ENCODE results near the gene VWA8. TPM values are rescaled to one million over a fixed set of nuclear protein-coding genes. Genes with fewer than 3 reads are reported as not detected.

Gene VWA8
- total and polyA plus RNA-seq, 2 of the 13 experiments (the other 11 are each of a cell fraction or from before 2014, with no cell fraction given) = 9.1 to 17.3 TPM

- TF ChIP-seq PAWR (CRISPR knock-in tag; IDR thresholded peaks at IDR 0.05; ENCODE audit: borderline replicate concordance) = no peak
- no peak for TF ChIP-seq ZNF557 (CRISPR knock-in tag; IDR thresholded peaks at IDR 0.05)
- TF ChIP-seq SALL1 (CRISPR knock-in tag; IDR thresholded peaks at IDR 0.05) = no peak
Measured at GRCh38 chr13:41707194-41707821, 253.6 kb downstream of the VWA8 start (continued).

- Histone ChIP-seq H3K27ac (ENCODE audit: extremely low read length, insufficient read depth, low read length) (no peak overlapping the region), H4K20me1 (ENCODE audit: insufficient read depth, low read length) (no peaks in the 10 kb centered on the region), H3K27me3 (ENCODE audit: control insufficient read depth in 1 of 2, insufficient read depth in 2 of 2, low read length in 2 of 2) (no peaks in the 10 kb centered on the region), H3K4me2 (ENCODE audit: low read depth, low read length) (no peak overlapping the region), H3K9me3 (ENCODE audit: low read length) (no peaks in the 10 kb centered on the region), H3K4me3 (replicated peaks in 1 of 3; ENCODE audit: insufficient read depth in 1 of 3, low read depth in 2 of 3, low read length in 3 of 3) (no peak overlapping the region), H3K4me1 (ENCODE audit: insufficient read depth, low read length) (peaks cover 7% of the 10 kb centered on the region; the same call in 1 of the 2 replicates), H3K79me2 (ENCODE audit: insufficient read depth, low read length) (no peaks in the 10 kb centered on the region), H3K9ac (ENCODE audit: insufficient read depth, low read depth, low read length) (no peak overlapping the region), H2AFZ (ENCODE audit: low read length) (no peak overlapping the region), H3K36me3 (replicated peaks in 1 of 2; ENCODE audit: control insufficient read depth in 1 of 2, insufficient read depth in 2 of 2, low read length in 2 of 2) (0 out of 5 replicates have a peak, but pooled peaks cover 0 to 4% of the 10 kb centered on the region in 2 experiments)
- ChIA-PET POLR2A (no interaction called here), CTCF (ENCODE audit: low intra/inter-chr PET ratio, low total read pairs) (no interaction called here)
- intact Hi-C loops (cut with micrococcal nuclease; ENCODE audit: unreplicated experiment) (no loop called here), in situ Hi-C loops (cut with HindIII; ENCODE audit: extremely low pct_ligation_motif_present, low pct_unique_long_range_greater_than_20kb) (no loop called here)
- ATAC-seq = no peak
- no TSS peak for BruUV-seq (replicated peaks)
- DNase-seq (ENCODE audit: low spot score) = no peak
- no peak for FAIRE-seq
- WGBS (ENCODE audit: low lambda C conversion rate) = 100% methylated on average over 1 of the region's 1 CpG
- no peak for TF ChIP-seq MIER2 (CRISPR knock-in tag; IDR thresholded peaks at IDR 0.05)
- TF ChIP-seq KMT2A (CRISPR knock-in tag; IDR thresholded peaks at IDR 0.05) = no peak
- TF ChIP-seq ZFYVE20 (CRISPR knock-in tag; IDR thresholded peaks at IDR 0.05; ENCODE audit: borderline replicate concordance, low read depth) = no peak
- TF ChIP-seq, protein P1, sequence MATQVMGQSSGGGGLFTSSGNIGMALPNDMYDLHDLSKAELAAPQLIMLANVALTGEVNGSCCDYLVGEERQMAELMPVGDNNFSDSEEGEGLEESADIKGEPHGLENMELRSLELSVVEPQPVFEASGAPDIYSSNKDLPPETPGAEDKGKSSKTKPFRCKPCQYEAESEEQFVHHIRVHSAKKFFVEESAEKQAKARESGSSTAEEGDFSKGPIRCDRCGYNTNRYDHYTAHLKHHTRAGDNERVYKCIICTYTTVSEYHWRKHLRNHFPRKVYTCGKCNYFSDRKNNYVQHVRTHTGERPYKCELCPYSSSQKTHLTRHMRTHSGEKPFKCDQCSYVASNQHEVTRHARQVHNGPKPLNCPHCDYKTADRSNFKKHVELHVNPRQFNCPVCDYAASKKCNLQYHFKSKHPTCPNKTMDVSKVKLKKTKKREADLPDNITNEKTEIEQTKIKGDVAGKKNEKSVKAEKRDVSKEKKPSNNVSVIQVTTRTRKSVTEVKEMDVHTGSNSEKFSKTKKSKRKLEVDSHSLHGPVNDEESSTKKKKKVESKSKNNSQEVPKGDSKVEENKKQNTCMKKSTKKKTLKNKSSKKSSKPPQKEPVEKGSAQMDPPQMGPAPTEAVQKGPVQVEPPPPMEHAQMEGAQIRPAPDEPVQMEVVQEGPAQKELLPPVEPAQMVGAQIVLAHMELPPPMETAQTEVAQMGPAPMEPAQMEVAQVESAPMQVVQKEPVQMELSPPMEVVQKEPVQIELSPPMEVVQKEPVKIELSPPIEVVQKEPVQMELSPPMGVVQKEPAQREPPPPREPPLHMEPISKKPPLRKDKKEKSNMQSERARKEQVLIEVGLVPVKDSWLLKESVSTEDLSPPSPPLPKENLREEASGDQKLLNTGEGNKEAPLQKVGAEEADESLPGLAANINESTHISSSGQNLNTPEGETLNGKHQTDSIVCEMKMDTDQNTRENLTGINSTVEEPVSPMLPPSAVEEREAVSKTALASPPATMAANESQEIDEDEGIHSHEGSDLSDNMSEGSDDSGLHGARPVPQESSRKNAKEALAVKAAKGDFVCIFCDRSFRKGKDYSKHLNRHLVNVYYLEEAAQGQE (IDR thresholded peaks at IDR 0.05; ENCODE audit: borderline replicate concordance in 1 of 2, low read depth in 1 of 2, low read length in 2 of 2) = no peak
- no peak for TF ChIP-seq PHF20 (CRISPR knock-in tag; IDR thresholded peaks at IDR 0.05)
- TF ChIP-seq NFIC (IDR thresholded peaks at IDR 0.05; ENCODE audit: low read length) = no peak
- no peak for TF ChIP-seq TCF7L2 (IDR thresholded peaks at IDR 0.05; ENCODE audit: low read depth, low read length)
- no peak for TF ChIP-seq HMG20B (CRISPR knock-in tag; conservative IDR thresholded peaks at IDR 0.05)
- no peak for TF ChIP-seq ZNF317 (CRISPR knock-in tag; IDR thresholded peaks at IDR 0.05)
- TF ChIP-seq ZNF329 (CRISPR knock-in tag; IDR thresholded peaks at IDR 0.05; ENCODE audit: low read depth) = no peak
- TF ChIP-seq ATF4 (CRISPR knock-in tag; IDR thresholded peaks at IDR 0.05) = no peak
- TF ChIP-seq ZNF577 (CRISPR knock-in tag; IDR thresholded peaks at IDR 0.05; ENCODE audit: borderline replicate concordance, low read depth) = no peak
- no peak for TF ChIP-seq NKX3-1 (CRISPR knock-in tag; IDR thresholded peaks at IDR 0.05)
- TF ChIP-seq, protein P2, sequence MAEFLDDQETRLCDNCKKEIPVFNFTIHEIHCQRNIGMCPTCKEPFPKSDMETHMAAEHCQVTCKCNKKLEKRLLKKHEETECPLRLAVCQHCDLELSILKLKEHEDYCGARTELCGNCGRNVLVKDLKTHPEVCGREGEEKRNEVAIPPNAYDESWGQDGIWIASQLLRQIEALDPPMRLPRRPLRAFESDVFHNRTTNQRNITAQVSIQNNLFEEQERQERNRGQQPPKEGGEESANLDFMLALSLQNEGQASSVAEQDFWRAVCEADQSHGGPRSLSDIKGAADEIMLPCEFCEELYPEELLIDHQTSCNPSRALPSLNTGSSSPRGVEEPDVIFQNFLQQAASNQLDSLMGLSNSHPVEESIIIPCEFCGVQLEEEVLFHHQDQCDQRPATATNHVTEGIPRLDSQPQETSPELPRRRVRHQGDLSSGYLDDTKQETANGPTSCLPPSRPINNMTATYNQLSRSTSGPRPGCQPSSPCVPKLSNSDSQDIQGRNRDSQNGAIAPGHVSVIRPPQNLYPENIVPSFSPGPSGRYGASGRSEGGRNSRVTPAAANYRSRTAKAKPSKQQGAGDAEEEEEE (CRISPR knock-in tag; IDR thresholded peaks at IDR 0.05; ENCODE audit: borderline replicate concordance) = no peak
Measured at GRCh38 chr13:41706152-41706551, 254.8 kb downstream of the VWA8 start.
